ENCODE data around the gene WWC2.
"Not testable (repeated sequence)": the region's sequence is repeated elsewhere in the genome, so short reads cannot be mapped to it uniquely, and the experiment has no call there.

Gene WWC2

GRCh38 chr4:183146478-183146877, 47.4 kb downstream of the WWC2 start:
- TF ChIP-seq CTCF (IDR thresholded peaks at IDR 0.05; ENCODE audit: insufficient read depth, low read depth, low read length, missing control alignments) = no peak
- no peak for DNase-seq (ENCODE audit: low read depth)
- H3K4me3 ChIP-seq (ENCODE audit: low read depth, low read length) = no peak overlapping the region

GRCh38 chr4:183147196-183147595, 48.1 kb downstream of the WWC2 start:
- no peak for DNase-seq (ENCODE audit: low read depth)
- no peak for TF ChIP-seq CTCF (IDR thresholded peaks at IDR 0.05; ENCODE audit: insufficient read depth, low read depth, low read length, missing control alignments)
- H3K4me3 ChIP-seq (ENCODE audit: low read depth, low read length) = no peak overlapping the region

- no peak for DNase-seq (ENCODE audit: low read depth)
- no peak for TF ChIP-seq CTCF (IDR thresholded peaks at IDR 0.05; ENCODE audit: insufficient read depth, low read depth, low read length, missing control alignments)
- H3K4me3 ChIP-seq (ENCODE audit: low read depth, low read length) = no peak overlapping the region
Observed at GRCh38 chr4:183147983-183148382, 48.9 kb downstream of the WWC2 start.

GRCh38 chr4:183149616-183150539, 50.8 kb downstream of the WWC2 start:
- no peak for TF ChIP-seq CTCF (IDR thresholded peaks at IDR 0.05; ENCODE audit: insufficient read depth, low read depth, low read length, missing control alignments)
- no peak for DNase-seq (ENCODE audit: low read depth)
- H3K4me3 ChIP-seq (ENCODE audit: low read depth, low read length) = no peak overlapping the region

GRCh38 chr4:183150664-183151063, 51.6 kb downstream of the WWC2 start:
- DNase-seq (ENCODE audit: low read depth); H3K4me3 ChIP-seq (ENCODE audit: low read depth, low read length): not testable (repeated sequence)

- not testable (repeated sequence) for H3K4me3 ChIP-seq (ENCODE audit: low read depth, low read length); DNase-seq (ENCODE audit: low read depth)
Observed at GRCh38 chr4:183152232-183152631, 53.2 kb downstream of the WWC2 start.

GRCh38 chr4:183153190-183153916, 54.3 kb downstream of the WWC2 start:
- DNase-seq (ENCODE audit: low read depth) = no peak
- no peak overlapping the region for H3K4me3 ChIP-seq (ENCODE audit: low read depth, low read length)
- no peak for TF ChIP-seq CTCF (IDR thresholded peaks at IDR 0.05; ENCODE audit: insufficient read depth, low read depth, low read length, missing control alignments)

All from GM12865 (cell line).